Colon (tissue), 2 donors: ENCODE measurements around the gene VARS1.
"Not testable (repeated sequence)": the region's sequence is repeated elsewhere in the genome, so short reads cannot be mapped to it uniquely, and the experiment has no call there.

Experiments used
- FAIRE-seq: peaks from 2 replicates; lab custom pipeline; 2012; peaks lifted over from hg19 to GRCh38; lab: Jason Lieb, UNC
- donor health status: control.
- donor health status: control.

The VARS1 gene

DNA sequence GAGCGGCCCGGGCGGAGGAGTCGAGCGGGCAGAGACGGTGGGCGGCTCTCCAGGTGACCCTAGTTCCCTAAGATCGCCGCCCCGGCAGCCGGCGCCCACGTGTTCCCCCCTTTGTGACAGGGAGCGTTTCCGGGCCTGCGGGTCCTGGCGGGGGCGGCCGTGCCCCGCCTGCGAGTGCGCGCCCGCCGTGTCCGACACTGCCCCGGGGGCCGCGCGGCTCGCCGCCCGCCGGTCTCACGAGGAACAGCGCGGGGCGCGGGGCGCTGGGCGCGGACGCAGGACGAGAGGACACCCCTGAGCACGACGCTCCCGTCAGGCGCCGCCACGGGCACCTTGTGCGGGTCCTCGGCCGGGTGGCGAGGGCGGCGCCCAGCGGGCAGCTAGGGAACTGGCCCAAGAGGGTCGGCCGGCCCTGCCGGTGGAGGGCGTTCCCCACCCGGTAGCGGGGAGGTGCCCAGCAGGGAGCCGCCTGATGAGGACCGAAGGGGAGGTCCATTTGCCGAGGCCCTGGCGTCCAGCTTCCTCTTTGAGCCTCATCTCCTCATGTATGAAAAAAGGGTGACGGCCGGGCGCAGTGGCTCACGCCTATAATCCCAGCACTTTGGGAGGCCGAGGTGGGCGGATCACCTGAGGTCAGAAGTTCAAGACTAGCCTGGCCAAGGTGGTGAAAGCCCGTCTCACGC, at the start of gene VARS1:
Gene VARS1, minus strand, starts transcription at position 137 of the 683 bp plus-strand sequence. CDS start 535 bp downstream, outside the sequence.
- FAIRE-seq, result no peak

DNA sequence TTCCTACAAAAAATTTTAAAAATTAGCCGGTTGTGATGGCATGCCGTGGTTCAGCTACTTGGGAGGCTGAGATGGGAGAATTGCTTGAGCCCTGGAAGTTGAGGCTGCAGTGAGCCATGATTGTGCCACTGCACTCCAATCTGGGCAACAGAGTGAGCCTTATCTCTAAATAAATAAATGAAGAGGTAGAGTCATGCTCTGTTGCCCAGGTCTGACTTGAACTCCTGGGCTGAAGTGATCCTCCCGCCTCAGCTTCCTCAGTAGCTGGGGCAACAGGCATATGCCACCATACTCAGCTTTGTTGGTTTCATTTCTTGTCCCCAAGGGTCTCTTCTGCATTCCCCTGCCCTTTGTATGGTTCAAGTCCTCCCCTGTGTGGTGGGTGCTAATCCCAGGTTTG, 49.0 kb upstream of the VARS1 start:
- no peak for FAIRE-seq

DNA sequence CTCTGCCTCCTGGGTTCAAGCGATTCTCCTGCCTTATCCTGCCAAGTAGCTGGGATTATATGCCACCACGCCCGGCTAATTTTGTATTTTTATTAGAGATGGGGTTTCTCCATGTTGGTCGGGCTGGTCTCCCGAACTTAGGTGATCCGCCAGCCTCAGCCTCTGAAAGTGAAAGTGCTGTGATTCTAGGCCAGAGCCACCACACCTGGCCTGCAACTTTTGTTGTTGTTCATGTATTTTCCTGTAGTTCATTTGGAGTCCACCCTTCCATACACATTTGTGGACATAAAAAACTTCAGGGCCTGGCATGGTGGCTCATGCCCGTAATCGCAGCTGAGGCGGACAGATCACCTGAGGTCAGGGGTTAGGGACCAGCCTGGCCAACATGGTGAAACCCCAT, 46.5 kb upstream of the VARS1 start:
- no peak for FAIRE-seq

DNA sequence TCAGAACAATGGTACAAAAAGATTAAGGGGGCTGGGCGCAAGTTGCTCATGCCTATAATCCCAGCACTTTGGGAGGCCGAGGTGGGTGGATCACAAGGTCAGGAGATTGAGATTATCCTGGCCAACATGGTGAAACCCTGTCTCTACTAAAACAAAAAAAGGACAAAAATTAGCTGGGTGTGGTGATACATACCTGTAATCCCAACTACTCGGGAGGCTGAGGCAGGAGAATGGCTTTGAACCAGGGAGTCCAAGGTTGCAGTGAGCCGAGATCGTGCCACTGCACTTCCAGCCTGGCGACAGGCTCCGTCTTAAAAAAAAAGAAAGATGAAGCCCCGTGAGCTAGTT, 44.2 kb upstream of the VARS1 start:
- FAIRE-seq, result not testable (repeated sequence)

DNA sequence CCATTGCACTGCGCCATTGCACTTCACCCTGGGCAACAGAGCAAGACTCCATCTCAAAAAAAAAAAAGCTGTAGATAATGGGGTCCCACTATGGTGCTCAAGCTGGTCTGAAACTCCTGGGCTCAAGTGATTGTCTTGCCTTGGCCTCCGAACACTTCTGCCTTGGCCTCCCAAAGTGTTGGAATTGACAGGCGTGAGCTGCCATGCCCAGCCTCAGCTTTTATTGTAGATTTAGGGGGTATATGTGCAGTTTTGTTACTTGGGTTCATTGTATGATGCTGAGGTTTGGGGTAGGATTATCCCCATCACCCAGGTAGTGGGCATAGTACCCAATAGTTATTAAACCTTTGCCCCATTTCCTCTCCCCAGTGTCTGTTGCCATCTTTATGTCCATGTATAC, 43.4 kb upstream of the VARS1 start:
- no peak for FAIRE-seq

DNA sequence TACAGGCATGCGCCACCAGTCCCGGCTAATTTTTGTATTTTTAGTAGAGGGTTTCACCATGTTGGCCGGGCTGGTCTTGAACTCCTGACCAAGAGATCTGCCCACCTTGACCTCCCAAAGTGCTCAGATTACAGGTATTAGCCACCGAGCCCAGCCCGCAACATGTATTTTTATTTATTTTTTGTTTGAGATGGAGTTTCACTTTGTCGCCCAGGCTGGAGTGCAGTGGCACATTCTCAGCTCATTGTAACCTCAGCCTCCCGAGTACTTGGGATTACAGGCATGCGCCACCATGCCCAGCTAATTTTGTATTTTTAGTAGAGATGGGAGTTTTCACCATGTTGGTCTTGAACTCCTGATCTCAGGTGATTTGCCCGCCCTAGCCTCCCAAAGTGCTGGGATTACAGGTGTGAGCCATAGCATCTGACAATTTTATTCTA, 42.6 kb upstream of the VARS1 start:
- not testable (repeated sequence) for FAIRE-seq

DNA sequence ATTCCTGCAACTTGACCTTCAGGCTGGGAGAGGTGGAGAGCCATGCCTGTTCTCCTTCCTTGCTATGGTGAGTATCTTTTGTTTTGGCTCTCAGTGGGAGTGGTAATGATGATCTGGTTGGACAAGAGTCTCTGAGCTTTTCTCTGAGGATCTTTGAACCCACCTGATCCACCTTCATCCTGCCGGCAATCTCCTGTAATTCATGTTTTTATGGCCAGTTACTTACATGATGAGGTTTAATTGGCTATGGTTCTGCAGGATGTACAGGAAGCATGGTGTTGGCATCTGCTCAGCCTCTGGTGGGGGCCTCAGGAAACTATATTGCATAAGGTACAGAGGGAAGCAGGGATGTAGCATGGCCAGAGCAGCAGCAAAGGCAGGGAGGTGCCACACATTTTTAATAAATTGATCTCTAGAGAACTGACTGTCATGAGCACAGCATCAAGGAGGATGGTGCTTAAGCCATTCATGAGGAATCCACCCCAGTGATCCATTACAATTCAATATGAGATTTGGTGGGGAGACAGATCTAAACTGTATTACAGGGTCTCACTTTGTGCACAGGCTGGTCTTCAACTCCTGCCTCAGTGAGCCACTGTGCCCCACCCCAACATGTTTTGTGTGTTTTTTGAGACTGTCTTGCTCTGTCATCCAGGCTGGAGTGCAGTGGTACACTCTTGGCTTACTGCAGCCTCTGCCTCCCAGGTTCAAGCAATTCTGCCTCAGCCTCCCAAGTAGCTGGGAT, 42.0 kb upstream of the VARS1 start:
- no peak for FAIRE-seq

DNA sequence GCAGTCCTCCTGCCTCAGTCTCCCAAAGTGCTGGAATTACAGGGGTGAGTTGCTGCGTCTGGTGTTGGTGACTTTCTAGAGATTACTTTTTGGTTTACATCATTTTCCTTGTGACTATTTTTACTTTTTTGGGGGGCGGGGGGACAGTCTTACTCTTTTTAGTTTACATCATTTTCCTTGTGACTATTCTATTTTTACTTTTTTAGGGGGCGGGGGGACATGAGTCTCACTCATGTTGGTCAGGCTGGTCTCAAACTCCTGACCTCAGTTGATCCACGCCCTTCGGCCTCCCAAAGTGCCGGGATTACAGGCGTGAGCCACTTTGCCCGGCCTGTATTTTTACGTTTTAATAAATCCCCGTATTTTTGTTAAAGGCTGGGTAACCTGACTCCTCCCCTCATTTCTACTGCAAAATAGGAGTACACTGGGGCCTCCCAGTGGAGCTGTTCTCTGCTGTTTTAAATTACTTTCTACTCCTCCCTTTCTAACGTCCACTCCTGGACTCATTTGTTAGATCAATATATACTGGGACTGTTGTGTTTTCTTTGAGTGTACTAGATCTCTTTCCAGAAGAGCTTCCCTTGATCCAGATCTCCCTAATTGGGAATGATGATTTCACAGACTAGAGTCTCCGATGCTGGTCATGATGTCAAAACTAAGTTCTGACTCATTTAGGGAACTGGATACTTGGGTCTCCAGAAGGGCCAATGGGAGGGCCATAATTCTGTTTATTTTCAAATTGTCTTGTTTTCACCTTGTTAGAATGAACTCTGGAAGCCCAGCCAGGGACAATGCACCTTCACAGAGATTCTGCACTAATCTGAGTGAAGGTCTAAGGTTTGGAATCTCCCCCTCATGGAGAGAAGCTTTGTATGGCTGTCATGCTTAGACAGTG, 41.2 kb upstream of the VARS1 start:
- no peak for FAIRE-seq

DNA sequence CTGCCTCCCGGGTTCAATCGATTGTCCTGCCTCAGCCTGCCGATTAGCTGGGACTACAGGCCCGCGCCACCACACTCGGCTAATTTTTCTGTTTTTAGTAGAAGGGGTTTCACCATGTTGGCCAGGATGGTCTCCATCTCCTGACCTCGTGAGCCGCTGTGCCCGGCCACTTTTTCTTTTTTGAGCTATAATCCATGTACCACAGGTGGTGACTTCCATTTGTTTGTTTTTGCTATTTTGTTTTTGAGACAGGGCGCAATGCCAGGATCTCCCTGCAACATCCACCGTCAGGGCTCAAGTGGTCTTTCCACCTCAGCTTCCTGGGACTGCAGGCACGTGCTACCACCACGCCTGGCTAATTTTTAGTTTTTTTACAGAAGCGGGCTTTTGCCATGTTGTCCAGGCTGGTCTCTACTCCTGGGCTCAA, 40.5 kb upstream of the VARS1 start:
- FAIRE-seq, result no peak

DNA sequence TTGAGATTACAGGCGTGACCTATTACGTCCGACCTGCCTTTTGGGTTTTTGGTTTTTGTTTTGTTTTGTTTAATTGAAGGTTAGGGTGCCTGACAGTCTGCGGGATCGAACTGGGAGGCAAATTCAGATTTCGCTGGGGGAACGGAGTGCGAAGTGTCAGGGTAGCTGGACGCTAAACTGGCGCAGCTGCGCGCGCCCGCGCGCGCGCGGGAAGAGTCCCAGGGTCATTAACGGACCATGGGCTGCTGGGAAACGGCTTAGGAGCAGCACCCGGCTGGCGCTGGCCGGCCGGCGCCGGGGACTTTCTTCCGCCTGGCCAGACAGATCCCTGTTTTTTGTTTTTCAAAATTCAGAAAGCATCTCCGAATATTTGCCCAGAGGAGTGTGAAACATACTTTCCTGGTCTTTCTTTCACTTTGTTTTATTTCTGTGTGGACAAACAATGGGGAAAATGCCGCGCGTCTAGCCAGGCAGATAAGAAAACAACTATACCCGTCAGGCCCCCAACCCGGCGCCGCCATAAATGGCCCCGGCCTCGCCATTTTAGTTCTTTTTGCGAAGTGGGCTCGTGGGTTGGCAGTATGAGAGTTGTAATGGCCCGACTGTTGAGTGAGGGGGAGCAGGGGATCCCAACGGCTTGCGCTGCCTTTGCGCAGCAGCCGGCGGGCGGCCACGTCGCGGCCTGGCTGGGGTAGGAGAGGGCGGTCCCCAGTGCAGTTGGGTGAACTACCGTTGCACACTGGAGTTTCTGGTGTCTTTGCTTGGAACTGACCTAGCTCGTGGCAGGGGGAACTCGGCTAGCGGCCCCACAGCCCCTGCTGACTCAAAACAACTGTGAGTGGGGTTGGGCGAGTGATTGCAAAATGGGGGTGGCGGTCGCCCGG, 39.1 kb upstream of the VARS1 start:
- FAIRE-seq, result no peak

DNA sequence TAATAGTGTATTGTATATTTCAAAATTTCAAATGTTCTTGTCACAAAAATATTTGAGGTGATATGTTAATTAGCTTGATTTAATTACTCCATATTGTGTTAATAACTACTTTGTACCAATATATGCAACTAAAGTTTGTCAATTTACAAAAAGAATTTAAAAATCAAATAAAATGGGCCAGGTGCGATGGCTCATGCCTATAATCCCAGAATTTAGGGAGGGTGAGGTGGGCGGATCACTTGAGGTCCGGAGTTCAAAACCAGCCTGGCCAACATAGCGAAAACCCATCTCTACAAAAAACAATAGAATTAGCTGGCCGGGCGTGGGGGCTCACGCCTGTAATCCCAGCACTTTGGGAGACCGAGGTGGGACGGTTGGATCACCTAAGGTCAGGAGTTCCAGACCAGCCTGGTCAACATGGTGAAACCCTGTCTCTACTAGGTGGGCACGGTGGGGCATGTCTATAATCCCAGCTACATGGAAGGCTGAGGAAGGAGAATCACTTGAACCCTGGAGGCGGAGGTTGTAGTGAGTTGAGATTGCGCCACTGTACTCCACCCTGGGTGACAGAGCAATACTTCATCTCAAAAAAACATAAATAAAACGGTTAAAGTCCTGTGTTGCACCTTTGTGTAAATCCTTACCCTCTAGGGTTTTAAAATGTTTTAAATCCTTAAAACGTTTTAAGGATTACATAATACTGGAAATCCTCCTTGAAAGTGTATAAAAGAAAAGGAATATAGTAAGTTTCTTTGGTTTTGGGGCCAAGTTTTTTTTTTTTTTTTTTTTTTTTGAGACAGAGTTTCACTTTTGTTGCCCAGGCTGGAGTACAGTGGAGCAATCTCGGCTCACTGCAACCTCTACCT, 36.0 kb upstream of the VARS1 start:
- FAIRE-seq, result no peak

DNA sequence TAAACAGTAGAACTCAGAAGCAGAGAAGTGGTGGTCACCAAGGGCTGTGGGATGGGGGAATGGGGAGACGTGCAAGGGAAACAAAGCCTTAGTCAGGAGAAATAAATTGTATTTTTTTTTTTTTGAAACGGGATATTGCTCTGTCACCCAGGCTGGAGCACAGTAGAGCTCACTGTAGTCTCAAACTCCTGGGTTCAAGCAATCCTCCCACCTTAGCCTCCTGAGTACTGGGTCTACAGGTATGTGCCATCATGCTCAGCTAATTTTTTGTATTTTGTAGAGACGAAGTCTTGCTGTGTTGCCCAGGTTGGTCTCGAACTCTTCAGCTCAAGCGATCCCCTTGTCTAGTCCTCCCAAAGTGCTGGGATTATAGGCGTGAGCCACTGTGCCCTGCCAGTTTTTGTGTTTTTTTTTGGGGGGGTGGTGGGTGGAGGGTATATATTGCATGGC, 35.4 kb upstream of the VARS1 start:
- no peak for FAIRE-seq

DNA sequence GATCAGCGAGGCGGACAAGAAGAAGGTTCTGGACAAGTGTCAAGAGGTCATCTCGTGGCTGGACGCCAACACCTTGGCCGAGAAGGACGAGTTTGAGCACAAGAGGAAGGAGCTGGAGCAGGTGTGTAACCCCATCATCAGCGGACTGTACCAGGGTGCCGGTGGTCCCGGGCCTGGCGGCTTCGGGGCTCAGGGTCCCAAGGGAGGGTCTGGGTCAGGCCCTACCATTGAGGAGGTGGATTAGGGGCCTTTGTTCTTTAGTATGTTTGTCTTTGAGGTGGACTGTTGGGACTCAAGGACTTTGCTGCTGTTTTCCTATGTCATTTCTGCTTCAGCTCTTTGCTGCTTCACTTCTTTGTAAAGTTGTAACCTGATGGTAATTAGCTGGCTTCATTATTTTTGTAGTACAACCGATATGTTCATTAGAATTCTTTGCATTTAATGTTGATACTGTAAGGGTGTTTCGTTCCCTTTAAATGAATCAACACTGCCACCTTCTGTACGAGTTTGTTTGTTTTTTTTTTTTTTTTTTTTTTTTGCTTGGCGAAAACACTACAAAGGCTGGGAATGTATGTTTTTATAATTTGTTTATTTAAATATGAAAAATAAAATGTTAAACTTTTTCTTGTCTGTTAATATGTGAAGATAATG, 34.2 kb upstream of the VARS1 start:
- no peak for FAIRE-seq

DNA sequence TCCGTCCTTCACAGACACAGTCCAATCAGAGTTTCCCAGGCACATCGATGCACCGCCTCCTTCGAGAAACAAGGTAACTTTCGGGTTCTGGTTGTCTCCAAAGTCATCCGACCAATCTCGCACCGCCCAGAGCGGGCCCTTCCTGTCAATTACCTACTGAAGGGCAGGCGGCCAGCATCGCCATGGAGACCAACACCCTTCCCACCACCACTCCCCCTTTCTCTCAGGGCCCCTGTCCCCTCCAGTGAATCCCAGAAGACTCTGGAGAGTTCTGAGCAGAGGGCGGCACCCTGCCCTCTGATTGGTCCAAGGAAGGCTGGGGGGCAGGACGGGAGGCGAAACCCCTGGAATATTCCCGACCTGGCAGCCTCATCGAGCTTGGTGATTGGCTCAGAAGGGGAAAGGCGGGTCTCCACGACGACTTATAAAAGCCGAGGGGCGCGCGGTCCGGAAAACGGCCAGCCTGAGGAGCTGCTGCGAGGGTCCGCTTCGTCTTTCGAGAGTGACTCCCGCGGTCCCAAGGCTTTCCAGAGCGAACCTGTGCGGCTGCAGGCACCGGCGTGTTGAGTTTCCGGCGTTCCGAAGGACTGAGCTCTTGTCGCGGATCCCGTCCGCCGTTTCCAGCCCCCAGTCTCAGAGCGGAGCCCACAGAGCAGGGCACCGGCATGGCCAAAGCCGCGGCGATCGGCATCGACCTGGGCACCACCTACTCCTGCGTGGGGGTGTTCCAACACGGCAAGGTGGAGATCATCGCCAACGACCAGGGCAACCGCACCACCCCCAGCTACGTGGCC, 31.9 kb upstream of the VARS1 start, which contains the start of gene HSPA1B:
Gene HSPA1B, plus strand, starts transcription at position 453 of the 794 bp plus-strand sequence. Its CDS starts 213 bp downstream, at position 666.
- no peak for FAIRE-seq

DNA sequence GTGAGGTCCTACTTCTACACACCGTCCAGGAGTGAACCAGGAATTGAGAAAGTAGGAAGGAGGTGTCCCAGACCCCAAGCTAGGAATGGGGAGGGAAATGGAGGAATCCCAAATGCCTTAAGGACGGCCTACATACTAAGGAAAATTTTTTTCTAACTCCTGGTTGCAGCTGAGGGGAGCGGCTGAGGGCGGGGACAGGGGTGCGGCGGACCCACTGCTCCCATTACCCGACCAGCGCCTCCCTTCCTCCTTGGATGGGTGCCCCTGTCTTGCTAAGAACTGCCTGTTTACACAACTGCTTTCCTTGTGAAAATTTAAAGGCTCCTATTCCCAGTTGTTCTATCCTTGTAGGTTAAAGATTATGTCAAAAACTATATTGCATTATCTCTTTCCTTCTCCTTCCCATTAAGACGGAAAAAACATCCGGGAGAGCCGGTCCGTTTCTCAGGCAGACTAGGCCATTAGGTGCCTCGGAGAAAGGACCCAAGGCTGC, 31.3 kb upstream of the VARS1 start:
- no peak for FAIRE-seq

DNA sequence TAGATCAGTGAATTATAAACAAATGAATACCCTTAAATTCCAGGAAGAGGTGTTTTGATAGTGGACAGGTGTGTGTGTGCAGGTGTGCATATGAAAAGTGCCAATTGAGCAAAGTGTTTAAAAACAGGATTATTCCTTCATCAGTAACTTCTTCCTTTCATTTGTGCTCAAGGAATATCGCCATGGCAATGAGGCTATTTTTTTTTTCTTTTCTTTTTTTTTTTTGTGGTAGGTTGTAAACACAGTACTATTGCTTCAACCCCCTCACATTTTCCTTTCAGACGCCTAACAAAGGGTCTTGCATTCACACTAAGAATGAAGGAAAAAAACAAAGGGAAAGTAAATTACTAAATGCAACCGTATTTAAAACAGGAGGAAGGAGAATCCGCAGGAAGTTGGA, 30.0 kb upstream of the VARS1 start:
- no peak for FAIRE-seq

DNA sequence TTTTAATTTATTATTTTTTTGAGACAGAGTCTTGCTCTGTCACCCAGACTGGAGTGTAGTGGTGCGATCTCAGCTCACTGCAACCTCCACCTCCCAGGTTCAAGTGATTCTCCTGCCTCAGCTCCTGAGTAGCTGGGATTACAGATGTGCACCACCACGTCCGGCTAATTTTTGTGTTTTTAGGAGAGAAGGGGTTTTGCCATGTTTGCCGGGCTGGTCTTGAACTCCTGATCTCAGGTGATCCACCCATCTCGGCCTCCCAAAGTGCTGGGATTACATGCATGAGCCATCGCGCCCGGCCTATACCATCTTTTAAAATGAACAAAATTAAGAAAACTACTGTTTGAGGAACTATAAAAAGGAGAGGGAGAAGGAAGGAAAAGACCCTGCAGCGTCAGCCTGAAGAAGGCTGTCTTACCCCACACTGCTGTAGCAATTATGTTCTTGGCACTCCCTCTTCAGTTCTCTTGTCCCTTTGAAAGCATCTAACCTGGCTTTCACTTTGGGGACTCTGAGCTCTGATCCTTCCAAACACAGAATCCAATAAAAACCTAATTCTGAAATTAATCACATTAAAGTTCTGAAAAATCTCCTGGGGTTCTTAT, 28.1 kb upstream of the VARS1 start:
- FAIRE-seq, result not testable (repeated sequence)

DNA sequence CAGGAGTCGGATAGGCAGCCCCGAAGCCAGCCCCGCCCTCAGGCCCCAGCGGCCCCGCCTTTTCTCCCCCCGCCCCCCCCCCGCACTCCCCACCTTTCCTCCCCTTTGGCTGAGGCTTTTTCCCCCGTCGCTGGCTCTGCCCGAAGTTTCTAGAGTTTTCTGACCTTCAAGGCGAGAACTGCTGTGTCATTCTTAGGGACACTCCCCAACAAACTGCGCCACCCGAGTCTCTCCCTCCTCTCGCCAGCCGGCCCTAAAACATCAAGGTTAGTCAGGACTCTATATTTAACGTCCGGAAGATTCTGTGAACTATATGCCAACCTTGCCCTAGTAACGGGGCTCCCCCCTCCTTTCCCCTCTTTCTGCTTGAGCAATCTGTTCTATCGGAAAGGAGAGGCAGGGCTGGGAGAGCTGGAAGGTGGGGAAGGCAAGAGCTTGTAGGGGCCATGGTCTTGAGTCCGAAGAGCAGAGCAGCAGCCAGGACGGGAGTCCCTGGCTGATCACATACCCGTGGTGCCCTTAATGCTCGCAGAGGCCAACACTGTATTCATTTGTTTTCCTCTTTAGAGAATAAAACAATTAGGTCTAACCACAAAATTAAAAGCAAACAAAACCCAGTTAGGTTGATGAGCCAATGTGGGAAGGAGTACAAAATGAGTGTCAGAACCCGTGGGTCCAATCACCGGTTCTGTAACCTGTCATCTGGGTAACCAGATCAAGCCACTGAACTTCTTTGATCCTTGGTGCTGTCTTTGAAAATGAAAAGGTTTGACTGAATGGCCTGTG, 26.7 kb upstream of the VARS1 start:
- FAIRE-seq, result no peak
